Spinal cord (tissue), 10 donors: Measurements from ENCODE around the gene ZNF565. TPM values are rescaled to one million over a fixed set of nuclear protein-coding genes. Genes with fewer than 3 reads are reported as not detected.
A peak's percentile ranks its signal among the peaks of the same experiment; 100 is the strongest.
"Not testable (repeated sequence)": the region's sequence is repeated elsewhere in the genome, so short reads cannot be mapped to it uniquely, and the experiment has no call there.

Experiments
- DNase-seq, 6 donors: peaks; one replicate each; pipeline versions ENCODE4 v3.0.0 to v3.0.0-alpha.2; 2013 to 2015; ENCODE audit warnings: low spot score in 6 of 6, low read depth in 4 of 6
- H3K27ac ChIP-seq: one replicate; pipeline ENCODE4 v1.5.1; 2013; ENCODE audit warnings: low read depth, low read length, control low read depth
- H3K27me3 ChIP-seq: one replicate; pipeline ENCODE4 v1.6.1; 2013; ENCODE audit warnings: low read length; ENCODE audit not compliant: control insufficient read depth, insufficient read depth
- H3K36me3 ChIP-seq: one replicate; pipeline ENCODE4 v1.6.1; 2013; ENCODE audit warnings: low read length; ENCODE audit not compliant: control insufficient read depth, insufficient read depth
- H3K4me1 ChIP-seq: one replicate; pipeline ENCODE4 v1.6.1; 2013; ENCODE audit warnings: low read length; ENCODE audit not compliant: control insufficient read depth, insufficient read depth
- H3K4me3 ChIP-seq: one replicate; pipeline ENCODE4 v1.5.1; 2013; ENCODE audit warnings: low read depth, low read length, control low read depth
- H3K9me3 ChIP-seq: one replicate; pipeline ENCODE4 v1.6.1; 2013; ENCODE audit warnings: low read length; ENCODE audit not compliant: control insufficient read depth, insufficient read depth
- WGBS: methylation state at CpG from one replicate; pipeline ENCODE4 v1.1.5; 2013; ENCODE audit warnings: missing lambda C conversion rate; ENCODE audit not compliant: insufficient coverage; 5-methylcytosine and 5-hydroxymethylcytosine counted together
- polyA plus RNA-seq, 2 donors: library from polyadenylated mRNA; unstranded; fragments of 120-200 nt; gene quantifications; one replicate each; pipeline ENCODE4 v1.2.1, GENCODE V29; 2013; ENCODE audit not compliant: insufficient read length in 2 of 2
- total RNA-seq, 2 donors: library from RNA; depleted of rRNA in 1 of 2; stranded (reverse); fragments of 120-200 nt in 1 of 2; fragments of >200 nt in 1 of 2; gene quantifications; one replicate each; pipeline versions ENCODE4 v1.2.3 to v1.2.4, GENCODE V29; 2013 to 2014
- donor health status: healthy.

ZNF565 gene
- total and polyA plus RNA-seq, 4 donors, result 9.7 to 12.9 (median 11.6) TPM

DNA sequence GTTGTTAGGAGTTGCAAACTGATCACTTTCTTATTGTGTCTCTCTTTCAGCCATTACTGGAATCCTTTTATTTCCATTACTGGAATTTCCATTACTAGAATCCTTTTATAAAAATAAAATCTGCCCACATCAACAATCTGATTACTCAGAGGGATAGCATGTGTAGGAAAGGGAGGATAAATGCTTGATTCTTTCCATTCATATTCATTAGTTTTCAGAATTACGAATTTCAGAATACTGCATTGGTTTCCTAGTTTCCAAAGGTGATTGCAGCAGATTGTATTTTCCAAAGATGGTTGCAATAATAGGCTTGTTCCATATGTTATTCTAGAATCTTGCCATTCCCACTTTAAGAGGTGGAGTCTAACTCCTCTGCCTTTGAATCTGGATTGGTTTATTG is 37.6 kb upstream of the ZNF565 start:
- DNase-seq, result no peak
- peaks cover 2% of the 10 kb centered on the region for H3K9me3 ChIP-seq
- H3K27me3 ChIP-seq, result no peaks in the 10 kb centered on the region
- no peak overlapping the region for H3K27ac ChIP-seq
- WGBS, result no CpG with 5 or more reads among the region's 1 CpG
- peaks cover 13% of the 10 kb centered on the region for H3K36me3 ChIP-seq
- no peak overlapping the region for H3K4me3 ChIP-seq
- peaks cover 3% of the 10 kb centered on the region for H3K4me1 ChIP-seq

DNA sequence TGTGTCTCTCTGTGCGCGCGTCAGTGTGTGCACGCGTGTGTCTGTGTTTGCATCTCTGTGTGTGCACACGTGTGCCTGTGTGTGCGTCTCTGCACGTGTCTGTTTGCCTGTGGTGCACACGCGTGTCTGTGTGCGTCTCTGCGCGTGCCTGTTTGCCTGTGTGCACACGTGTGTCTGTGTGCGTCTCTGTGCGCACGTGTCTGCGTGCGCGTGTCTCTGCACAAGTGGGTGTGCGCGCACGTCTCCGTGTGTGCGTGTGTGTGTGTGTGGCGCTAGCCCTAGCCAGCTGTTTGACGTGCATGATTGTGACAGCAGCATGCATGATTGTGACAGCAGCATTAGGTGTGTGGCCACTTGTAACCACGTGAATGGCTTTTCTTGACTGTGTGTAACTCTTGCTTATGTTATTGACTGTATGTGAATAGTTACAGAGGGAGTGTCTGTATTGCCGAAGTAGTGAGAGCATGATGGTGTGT is 31.6 kb upstream of the ZNF565 start:
- no peak overlapping the region for H3K27ac ChIP-seq
- peaks cover 3% of the 10 kb centered on the region for H3K27me3 ChIP-seq
- H3K4me3 ChIP-seq, result peak overlapping the region; percentile 51
- WGBS, result 28% methylated on average over 28 of the region's 29 CpGs
- peak in 3 of 6 donors; percentile 2 to 68 (median 49) for DNase-seq
- no peaks in the 10 kb centered on the region for H3K9me3 ChIP-seq
- peaks cover 14% of the 10 kb centered on the region for H3K4me1 ChIP-seq
- H3K36me3 ChIP-seq, result no peaks in the 10 kb centered on the region

DNA sequence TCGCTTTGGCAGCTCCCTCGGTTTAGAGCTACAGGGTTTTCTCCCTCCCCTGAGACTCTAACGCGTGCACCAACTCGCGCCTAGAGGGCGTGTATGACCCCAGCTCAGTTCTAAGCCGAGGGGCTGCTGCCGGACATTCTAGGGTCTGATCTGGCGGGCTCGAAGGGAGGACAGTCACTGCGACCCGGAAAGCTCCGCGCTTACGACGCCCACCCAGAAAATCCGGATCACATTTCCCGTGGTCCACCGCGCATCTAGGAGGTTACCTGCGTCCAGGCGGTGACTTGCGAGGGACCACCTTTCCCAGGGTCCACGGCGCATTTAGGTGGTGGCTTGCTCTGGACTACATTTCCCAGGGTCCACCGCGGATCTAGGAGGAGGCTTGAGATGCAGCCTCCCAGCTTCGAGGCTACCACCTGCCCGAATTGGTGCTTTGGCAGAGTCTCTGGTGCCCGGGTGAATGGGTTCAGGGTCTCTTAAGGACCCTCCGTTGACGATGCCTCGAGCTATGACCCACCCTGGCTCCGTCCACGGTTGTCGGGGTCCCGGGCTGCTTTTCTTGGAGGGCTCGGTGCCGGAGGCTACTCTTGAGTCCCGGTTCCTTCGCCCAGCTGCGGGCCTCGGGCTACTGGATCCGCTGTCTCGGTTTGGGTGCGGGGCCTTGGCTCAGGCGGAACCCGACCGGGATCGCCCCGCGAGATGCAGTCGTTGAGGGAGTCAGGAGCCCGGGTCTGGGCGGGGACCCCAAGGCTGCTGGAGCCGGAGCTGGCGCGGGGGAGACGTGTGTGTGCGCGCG is 30.9 kb upstream of the ZNF565 start:
- Histone ChIP-seq H3K27ac (no peak overlapping the region), H3K36me3 (no peaks in the 10 kb centered on the region), H3K9me3 (no peaks in the 10 kb centered on the region), H3K27me3 (peaks cover 3% of the 10 kb centered on the region), H3K4me3 (peak overlapping the region; percentile 51), H3K4me1 (peaks cover 14% of the 10 kb centered on the region)
- DNase-seq, result peak in 5 of 6 donors; percentile 55 to 97 (median 73)
- WGBS, result 1% methylated on average over 63 of the region's 63 CpGs

DNA sequence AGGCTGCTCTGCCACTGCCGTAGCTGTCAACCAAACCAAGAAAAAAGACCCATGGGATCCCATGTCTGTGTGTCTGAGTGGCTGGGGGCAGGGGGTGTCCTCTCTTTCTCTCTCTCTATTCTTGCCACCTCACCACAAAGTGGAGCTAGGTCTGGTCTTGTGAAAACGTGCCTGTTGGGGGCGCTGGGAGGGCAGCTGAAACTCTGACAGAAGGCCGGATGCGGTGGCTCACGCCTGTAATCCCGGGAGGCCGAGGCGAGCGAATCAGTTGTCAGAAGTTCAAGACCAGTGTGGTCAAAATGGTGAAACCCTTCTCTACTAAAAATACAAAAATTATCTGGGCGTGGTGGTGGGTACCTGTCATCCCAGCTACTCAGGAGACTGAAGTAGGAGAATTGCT is 29.6 kb upstream of the ZNF565 start:
- 87% methylated on average over 10 of the region's 11 CpGs for WGBS
- H3K4me1 ChIP-seq, result peaks cover 14% of the 10 kb centered on the region
- no peak for DNase-seq

DNA sequence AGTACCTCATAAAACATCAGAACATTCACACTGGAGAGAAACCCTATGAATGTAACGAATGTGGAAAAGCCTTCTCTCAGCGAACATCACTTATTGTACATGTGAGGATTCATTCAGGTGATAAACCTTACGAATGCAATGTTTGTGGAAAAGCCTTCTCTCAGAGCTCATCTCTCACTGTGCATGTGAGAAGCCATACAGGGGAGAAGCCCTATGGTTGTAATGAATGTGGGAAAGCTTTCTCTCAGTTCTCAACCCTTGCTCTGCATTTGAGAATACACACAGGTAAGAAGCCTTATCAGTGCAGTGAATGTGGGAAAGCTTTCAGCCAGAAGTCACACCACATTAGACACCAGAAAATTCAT is 22.5 kb upstream of the ZNF565 start:
- Histone ChIP-seq H3K4me3 (no peak overlapping the region), H3K27ac (no peak overlapping the region), H3K9me3 (no peaks in the 10 kb centered on the region), H3K36me3 (peaks cover 22% of the 10 kb centered on the region), H3K4me1 (no peaks in the 10 kb centered on the region), H3K27me3 (no peaks in the 10 kb centered on the region)
- DNase-seq, result no peak
- no CpG with 5 or more reads among the region's 3 CpGs for WGBS

More for the DNA sequence above, 29.6 kb upstream of the ZNF565 start:
- no peak overlapping the region for H3K4me3 ChIP-seq
- H3K36me3 ChIP-seq, result no peaks in the 10 kb centered on the region
- H3K9me3 ChIP-seq, result no peaks in the 10 kb centered on the region
- H3K27ac ChIP-seq, result no peak overlapping the region
- H3K27me3 ChIP-seq, result peaks cover 3% of the 10 kb centered on the region

DNA sequence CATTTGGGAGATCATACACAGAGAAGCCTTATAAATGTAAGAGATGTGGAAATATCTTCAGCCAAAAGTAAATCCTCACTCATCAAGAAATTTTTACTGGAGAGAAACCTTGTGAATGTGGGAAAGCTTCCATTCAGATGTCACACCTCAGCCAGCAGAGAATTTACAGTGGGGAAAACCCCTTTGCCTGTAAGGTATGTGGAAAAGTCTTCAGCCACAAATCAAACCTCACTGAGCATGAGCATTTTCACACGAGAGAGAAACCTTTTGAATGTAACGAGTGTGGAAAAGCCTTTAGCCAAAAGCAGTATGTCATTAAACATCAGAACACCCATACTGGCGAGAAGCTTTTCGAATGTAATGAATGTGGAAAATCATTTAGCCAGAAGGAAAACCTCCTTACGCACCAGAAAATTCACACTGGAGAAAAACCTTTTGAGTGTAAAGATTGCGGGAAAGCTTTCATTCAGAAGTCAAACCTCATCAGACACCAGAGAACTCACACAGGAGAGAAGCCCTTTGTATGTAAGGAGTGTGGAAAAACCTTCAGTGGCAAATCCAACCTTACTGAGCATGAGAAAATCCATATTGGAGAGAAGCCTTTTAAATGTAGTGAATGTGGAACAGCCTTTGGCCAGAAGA is 22.0 kb upstream of the ZNF565 start:
- peaks cover 27% of the 10 kb centered on the region for H3K36me3 ChIP-seq
- no peak for DNase-seq
- H3K27ac ChIP-seq, result no peak overlapping the region
- no peak overlapping the region for H3K4me3 ChIP-seq
- no peaks in the 10 kb centered on the region for H3K4me1 ChIP-seq
- no CpG with 5 or more reads among the region's 6 CpGs for WGBS
- no peaks in the 10 kb centered on the region for H3K27me3 ChIP-seq
- no peaks in the 10 kb centered on the region for H3K9me3 ChIP-seq

DNA sequence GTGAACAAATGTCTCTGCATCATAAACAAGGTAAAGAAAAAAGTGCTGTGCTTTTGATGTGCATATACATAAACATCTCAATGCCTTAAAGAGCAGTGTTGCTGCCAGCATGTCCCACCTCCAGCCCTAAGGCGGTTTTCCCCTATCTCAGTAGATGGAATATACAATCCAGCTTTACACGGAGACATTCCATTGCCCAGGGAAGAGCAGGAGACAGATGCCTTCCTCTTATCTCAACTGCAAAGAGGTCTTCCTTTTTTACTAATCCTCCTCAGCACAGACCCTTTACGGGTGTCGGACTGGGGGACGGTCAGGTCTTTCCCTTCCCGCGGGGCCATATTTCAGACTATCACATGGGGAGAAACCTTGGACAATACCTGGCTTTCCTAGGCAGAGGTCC is 19.2 kb upstream of the ZNF565 start:
- 100% methylated on average over 2 of the region's 7 CpGs for WGBS
- not testable (repeated sequence) for H3K9me3 ChIP-seq, H3K27me3 ChIP-seq, H3K27ac ChIP-seq, H3K4me3 ChIP-seq, DNase-seq, H3K4me1 ChIP-seq
- H3K36me3 ChIP-seq, result peaks cover 44% of the 10 kb centered on the region

DNA sequence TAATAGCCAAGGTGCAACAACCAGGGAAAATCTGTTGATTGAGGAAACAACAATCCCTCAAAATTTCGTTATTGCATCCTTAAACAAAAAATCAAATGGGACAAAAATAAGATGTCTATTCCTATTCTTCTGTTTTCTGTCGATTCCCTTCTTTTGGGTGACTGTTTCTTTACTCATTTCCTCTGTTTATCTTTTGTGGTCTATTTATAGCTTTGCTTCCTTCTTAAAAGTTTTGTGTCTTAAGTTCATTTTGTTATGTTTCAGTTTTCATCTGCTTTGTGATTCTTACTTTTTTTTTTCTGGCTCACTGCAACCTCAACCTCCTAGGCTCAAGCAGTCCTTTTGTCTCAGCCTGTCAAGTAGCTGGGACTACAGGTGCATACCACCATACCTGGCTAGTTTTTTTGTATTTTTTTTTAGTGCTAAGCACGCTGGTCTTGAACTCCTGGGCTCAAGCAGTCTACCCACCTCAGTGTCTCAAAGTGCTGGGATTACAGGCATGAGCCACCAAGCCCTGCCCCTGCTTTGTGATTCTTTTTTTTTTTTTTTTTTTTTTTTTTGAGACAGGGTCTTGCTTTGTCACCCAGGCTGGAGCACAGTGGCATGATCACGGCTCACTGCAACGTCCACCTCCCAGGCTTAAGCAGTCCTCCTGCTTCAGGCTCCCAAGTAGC is 10.9 kb upstream of the ZNF565 start:
- no peak for DNase-seq
- H3K4me1 ChIP-seq, result no peaks in the 10 kb centered on the region
- peaks cover 22% of the 10 kb centered on the region for H3K36me3 ChIP-seq
- 63% methylated on average over 3 of the region's 5 CpGs for WGBS
- H3K9me3 ChIP-seq, result no peaks in the 10 kb centered on the region
- H3K4me3 ChIP-seq, result no peak overlapping the region
- no peaks in the 10 kb centered on the region for H3K27me3 ChIP-seq
- H3K27ac ChIP-seq, result no peak overlapping the region

DNA sequence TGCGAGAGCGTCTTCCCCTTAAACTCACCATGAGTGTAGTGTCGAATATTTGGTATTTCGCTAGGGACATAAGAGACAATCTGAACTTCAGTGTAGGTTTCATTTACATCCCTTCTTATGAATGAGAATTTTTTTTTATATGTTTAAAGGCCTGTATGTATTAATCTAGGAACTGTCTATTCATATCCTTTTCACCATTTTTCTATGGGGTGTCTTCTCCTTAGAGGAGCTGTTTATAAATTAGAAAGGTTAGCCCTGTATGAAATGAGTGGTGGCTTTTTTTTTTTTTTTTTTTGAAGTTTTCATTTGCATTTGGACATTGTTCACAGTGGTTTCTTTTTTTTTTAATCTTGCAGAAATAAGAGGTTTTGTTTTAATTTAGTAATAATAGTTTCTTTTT is 8.0 kb upstream of the ZNF565 start:
- no peak for DNase-seq
- Histone ChIP-seq H3K9me3 (no peaks in the 10 kb centered on the region), H3K27me3 (no peaks in the 10 kb centered on the region), H3K4me3 (no peak overlapping the region), H3K36me3 (peaks cover 12% of the 10 kb centered on the region), H3K4me1 (no peaks in the 10 kb centered on the region), H3K27ac (no peak overlapping the region)
- no CpG with 5 or more reads among the region's 4 CpGs for WGBS
